Measurements from ENCODE around the gene NUP35. TPM values are rescaled to one million over a fixed set of nuclear protein-coding genes. Genes with fewer than 3 reads are reported as not detected.

NUP35 gene
- total RNA-seq, 3 donors from 2014 or later: 11.5 to 32.8 (median 29.5) TPM

DNA sequence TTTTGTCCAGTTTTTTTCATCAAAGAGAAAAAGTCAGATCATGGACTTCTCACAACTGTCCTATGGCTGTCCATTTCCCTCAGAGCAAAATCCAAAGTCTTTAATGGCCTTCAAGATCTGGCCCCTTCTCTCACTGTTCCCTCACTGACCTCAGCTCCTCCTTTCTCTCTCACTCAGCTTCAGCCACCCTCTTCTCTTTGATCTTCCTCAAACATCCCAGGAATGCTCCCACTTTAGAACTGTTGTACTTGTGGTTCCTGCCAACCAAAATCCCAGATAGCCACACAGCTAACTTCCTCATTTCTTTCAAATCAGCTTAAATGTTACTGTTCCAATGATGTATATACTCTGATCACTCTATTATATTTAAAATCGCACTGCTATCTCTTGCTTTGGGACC, 82.9 kb downstream of the NUP35 start:
- intact Hi-C loops (cut with DNase I; ENCODE audit: low total_unique reads): no loop called here
- H3K36me3 ChIP-seq: no peaks in the 10 kb centered on the region
- peaks cover 0 to 4% of the 10 kb centered on the region in 2 donors for H3K9me3 ChIP-seq
- no peaks in the 10 kb centered on the region for H3K27me3 ChIP-seq
- H3K4me3 ChIP-seq: no peak overlapping the region
- no peak overlapping the region for H3K27ac ChIP-seq
- DNase-seq (ENCODE audit: low spot score in 2 of 2): no peak
- TF ChIP-seq POLR2A (IDR thresholded peaks at IDR 0.05) (no peak), POLR2AphosphoS5 (IDR thresholded peaks at IDR 0.05) (no peak)
- TF ChIP-seq, protein P1, sequence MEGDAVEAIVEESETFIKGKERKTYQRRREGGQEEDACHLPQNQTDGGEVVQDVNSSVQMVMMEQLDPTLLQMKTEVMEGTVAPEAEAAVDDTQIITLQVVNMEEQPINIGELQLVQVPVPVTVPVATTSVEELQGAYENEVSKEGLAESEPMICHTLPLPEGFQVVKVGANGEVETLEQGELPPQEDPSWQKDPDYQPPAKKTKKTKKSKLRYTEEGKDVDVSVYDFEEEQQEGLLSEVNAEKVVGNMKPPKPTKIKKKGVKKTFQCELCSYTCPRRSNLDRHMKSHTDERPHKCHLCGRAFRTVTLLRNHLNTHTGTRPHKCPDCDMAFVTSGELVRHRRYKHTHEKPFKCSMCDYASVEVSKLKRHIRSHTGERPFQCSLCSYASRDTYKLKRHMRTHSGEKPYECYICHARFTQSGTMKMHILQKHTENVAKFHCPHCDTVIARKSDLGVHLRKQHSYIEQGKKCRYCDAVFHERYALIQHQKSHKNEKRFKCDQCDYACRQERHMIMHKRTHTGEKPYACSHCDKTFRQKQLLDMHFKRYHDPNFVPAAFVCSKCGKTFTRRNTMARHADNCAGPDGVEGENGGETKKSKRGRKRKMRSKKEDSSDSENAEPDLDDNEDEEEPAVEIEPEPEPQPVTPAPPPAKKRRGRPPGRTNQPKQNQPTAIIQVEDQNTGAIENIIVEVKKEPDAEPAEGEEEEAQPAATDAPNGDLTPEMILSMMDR (IDR thresholded peaks at IDR 0.05): no peak
- H3K4me1 ChIP-seq: no peaks in the 10 kb centered on the region

GRCh38 chr2:183209395-183210028, 85.3 kb downstream of the NUP35 start:
- H3K36me3 ChIP-seq: no peaks in the 10 kb centered on the region
- H3K9me3 ChIP-seq: peaks cover 0 to 4% of the 10 kb centered on the region in 2 donors
- no peak overlapping the region for H3K27ac ChIP-seq
- no peaks in the 10 kb centered on the region for H3K4me1 ChIP-seq
- H3K4me3 ChIP-seq: no peak overlapping the region
- H3K27me3 ChIP-seq: no peaks in the 10 kb centered on the region
- no peak for DNase-seq (ENCODE audit: low spot score in 2 of 2)
- TF ChIP-seq, protein P1 (IDR thresholded peaks at IDR 0.05): no peak
- TF ChIP-seq POLR2A (IDR thresholded peaks at IDR 0.05) (no peak), POLR2AphosphoS5 (IDR thresholded peaks at IDR 0.05) (no peak)
- intact Hi-C loops (cut with DNase I; ENCODE audit: low total_unique reads): no loop called here

Other genes starting within 250 kb of the NUP35 start
- gene NCKAP1, start 86.0 kb upstream of the NUP35 start, total RNA-seq: 100 to 1,000 TPM; 122 to 270 (median 186) TPM
- 1 to 10 TPM; 1.6 to 3.7 (median 1.9) TPM for gene DUSP19, start 45.7 kb upstream of the NUP35 start, total RNA-seq